HFFc6 (cell line): ENCODE measurements around the gene GALNT18. TPM values are rescaled to one million over a fixed set of nuclear protein-coding genes. Genes with fewer than 3 reads are reported as not detected.

Source experiments
- DNase-seq: peaks from one replicate; pipeline ENCODE4 v3.0.0-alpha.2; 2018
- H3K27ac Mint-ChIP-seq: 2 replicates; pipeline ENCODE4 v1.8.0; 2020; ENCODE audit warnings: mild to moderate bottlenecking, mixed read lengths
- H3K27me3 Mint-ChIP-seq: 2 replicates; pipeline ENCODE4 v1.8.0; 2021; ENCODE audit warnings: mild to moderate bottlenecking, moderate library complexity, mixed read lengths; ENCODE audit not compliant: insufficient read depth
- H3K36me3 Mint-ChIP-seq: 2 replicates; pipeline ENCODE4 v1.8.0; 2021; ENCODE audit warnings: low read depth, mixed read lengths
- H3K4me1 Mint-ChIP-seq: 2 replicates; pipeline ENCODE4 v1.8.0; 2020; ENCODE audit warnings: low read depth, mixed read lengths
- H3K4me3 Mint-ChIP-seq: 2 replicates; pipeline ENCODE4 v1.8.0; 2020; ENCODE audit warnings: mild to moderate bottlenecking, moderate library complexity, mixed read lengths
- H3K9me3 Mint-ChIP-seq: 2 replicates; pipeline ENCODE4 v1.8.0; 2020; ENCODE audit warnings: mild to moderate bottlenecking, mixed read lengths
- total RNA-seq, 6 experiments: library from RNA; stranded (reverse); fragmentation: NEBNext Ultra II Directional; extraction: Animal tissue kit (Norgen Biotek cat#: 25700); gene quantifications; 2 replicates in 1 of 6; 3 replicates in 5 of 6; pipeline ENCODE4 v1.2.3, GENCODE V29; 2021
- TF ChIP-seq, protein P1 (sequence below): fragments of 200-600 bp; sonication (generic); IDR thresholded peaks from 2 replicates; pipeline ENCODE4 v1.5.0; 2021; ENCODE audit warnings: antibody characterized with exemption, mild to moderate bottlenecking

GALNT18 gene
- total RNA-seq, 6 experiments from 2014 or later, result 2.7 to 13.7 (median 12.4) TPM

DNA sequence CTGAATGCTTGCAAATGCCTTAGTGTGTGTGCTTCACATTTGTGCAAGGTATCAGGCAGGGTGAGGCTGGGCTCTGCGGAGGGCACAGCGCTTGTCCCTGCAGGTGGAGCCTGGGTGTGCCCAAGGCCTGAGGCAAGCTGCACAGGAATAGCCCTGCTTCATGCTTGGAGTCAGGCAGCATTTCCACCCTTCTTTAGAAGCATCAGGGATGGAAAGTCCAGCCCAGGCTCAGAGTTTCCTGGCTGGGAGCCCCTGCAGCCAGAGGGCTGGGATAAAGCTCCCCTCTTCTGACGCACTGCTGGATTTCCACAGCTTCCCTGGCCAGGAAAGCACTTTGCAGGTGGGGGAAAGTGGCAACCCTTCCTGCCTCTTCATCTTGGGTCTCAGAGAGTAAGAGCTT is 63.4 kb downstream of the GALNT18 start:
- H3K27me3 Mint-ChIP-seq, result peaks cover 11% of the 10 kb centered on the region
- TF ChIP-seq, protein P1, sequence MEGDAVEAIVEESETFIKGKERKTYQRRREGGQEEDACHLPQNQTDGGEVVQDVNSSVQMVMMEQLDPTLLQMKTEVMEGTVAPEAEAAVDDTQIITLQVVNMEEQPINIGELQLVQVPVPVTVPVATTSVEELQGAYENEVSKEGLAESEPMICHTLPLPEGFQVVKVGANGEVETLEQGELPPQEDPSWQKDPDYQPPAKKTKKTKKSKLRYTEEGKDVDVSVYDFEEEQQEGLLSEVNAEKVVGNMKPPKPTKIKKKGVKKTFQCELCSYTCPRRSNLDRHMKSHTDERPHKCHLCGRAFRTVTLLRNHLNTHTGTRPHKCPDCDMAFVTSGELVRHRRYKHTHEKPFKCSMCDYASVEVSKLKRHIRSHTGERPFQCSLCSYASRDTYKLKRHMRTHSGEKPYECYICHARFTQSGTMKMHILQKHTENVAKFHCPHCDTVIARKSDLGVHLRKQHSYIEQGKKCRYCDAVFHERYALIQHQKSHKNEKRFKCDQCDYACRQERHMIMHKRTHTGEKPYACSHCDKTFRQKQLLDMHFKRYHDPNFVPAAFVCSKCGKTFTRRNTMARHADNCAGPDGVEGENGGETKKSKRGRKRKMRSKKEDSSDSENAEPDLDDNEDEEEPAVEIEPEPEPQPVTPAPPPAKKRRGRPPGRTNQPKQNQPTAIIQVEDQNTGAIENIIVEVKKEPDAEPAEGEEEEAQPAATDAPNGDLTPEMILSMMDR, result no peak
- no peaks in the 10 kb centered on the region for H3K36me3 Mint-ChIP-seq
- H3K27ac Mint-ChIP-seq, result no peak overlapping the region
- no peaks in the 10 kb centered on the region for H3K9me3 Mint-ChIP-seq
- H3K4me1 Mint-ChIP-seq, result no peaks in the 10 kb centered on the region
- no peak for DNase-seq
- H3K4me3 Mint-ChIP-seq, result no peak overlapping the region

DNA sequence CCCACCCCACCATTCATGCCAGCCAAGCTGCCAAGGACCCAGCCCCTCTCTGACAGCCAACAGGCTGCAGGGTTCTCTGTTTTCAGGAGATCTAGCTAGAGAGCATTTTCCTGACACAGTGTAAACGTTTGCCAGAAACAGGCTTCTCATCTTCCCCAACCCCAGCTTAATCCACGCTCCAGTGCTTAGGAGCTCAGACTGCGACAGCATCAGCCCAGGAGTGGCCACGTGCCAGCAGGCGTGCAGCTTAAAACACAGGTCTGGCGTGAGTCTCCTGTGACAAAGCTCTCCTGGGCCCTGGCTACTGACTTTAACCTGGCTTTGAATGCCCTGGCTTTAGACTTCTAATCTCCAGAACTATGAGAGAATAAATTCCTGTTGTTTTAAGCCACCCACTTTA is 66.6 kb downstream of the GALNT18 start:
- no peak overlapping the region for H3K4me3 Mint-ChIP-seq
- H3K27ac Mint-ChIP-seq, result no peak overlapping the region
- H3K4me1 Mint-ChIP-seq, result no peaks in the 10 kb centered on the region

DNA sequence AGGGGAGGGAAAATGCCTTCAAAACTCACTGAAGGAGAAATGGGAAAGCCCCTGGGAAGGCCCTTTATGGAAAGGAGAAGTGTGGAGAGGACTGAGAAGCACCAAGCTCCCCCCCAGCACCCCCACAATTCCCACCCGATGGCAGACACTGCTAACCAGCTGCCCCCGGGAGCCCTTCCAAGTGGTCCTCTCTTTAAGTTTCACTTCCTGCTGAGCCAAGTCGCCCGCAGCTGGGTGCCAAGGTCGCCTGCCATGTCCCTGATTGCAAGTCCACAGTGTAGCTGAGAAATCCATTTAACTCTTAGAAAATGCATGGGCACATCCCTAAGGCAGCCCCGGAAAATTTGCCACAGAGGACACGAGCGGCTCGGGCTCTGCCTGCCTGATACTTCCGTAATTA is 68.2 kb downstream of the GALNT18 start:
- Mint-ChIP-seq H3K36me3 (no peaks in the 10 kb centered on the region), H3K4me3 (no peak overlapping the region), H3K27me3 (peaks cover 19% of the 10 kb centered on the region), H3K4me1 (no peaks in the 10 kb centered on the region), H3K9me3 (no peaks in the 10 kb centered on the region), H3K27ac (no peak overlapping the region)
- DNase-seq, result no peak
- TF ChIP-seq, protein P1, result no peak

More for the DNA sequence above, 66.6 kb downstream of the GALNT18 start:
- H3K27me3 Mint-ChIP-seq, result peaks cover 6% of the 10 kb centered on the region
- DNase-seq, result no peak
- no peaks in the 10 kb centered on the region for H3K9me3 Mint-ChIP-seq
- H3K36me3 Mint-ChIP-seq, result no peaks in the 10 kb centered on the region
- TF ChIP-seq, protein P1, result no peak

DNA sequence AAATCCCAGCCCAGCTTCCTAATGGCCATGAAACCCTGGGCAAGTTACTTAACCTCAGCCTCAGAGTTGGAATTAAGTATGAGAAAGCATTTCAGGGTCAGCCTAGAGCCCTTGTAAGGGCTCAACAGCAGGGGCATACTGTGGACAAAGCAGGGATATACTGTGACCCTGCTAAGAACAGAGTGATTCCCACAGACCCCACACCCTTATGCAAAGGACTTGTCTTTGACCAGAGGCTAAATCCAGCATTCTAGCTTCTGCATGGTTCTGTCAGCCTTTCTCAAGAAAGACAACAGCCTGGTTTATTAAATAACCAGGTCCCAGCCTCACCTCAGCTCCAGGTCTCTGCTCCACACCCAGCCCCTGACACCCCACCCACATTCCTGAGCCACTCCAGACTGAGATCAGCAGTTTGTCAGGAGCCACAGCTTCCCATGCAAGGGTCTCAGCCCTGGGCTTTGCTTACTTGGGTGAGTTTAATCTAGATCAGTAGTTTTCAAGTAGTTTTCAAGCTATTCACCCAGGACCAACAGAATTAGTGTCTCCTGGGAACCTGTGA is 69.2 kb downstream of the GALNT18 start:
- Mint-ChIP-seq H3K27me3 (peaks cover 22% of the 10 kb centered on the region), H3K4me1 (no peaks in the 10 kb centered on the region), H3K4me3 (no peak overlapping the region), H3K9me3 (no peaks in the 10 kb centered on the region), H3K36me3 (no peaks in the 10 kb centered on the region), H3K27ac (no peak overlapping the region)
- DNase-seq, result no peak
- TF ChIP-seq, protein P1, result no peak

DNA sequence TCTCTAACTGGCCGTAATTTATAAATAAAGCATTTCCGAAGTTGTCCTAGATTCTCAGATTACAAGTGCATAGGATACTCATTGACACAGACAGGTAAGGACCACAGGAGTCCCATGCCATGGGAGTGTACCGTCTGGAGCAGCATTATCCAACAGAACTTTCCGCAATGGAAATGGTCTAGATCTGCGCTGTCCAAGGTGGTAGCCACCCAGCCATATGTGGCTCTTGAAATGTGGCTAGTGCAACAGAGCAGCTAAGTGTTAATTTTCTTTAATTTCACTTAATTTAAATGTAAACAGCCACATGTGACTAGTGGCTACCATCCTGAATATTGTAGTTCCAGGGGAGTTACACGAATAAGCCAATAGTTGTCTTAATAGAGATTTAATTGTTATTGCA is 71.3 kb downstream of the GALNT18 start:
- Mint-ChIP-seq H3K27me3 (peaks cover 31% of the 10 kb centered on the region), H3K4me3 (no peak overlapping the region), H3K36me3 (no peaks in the 10 kb centered on the region), H3K4me1 (no peaks in the 10 kb centered on the region), H3K9me3 (no peaks in the 10 kb centered on the region), H3K27ac (no peak overlapping the region)
- TF ChIP-seq, protein P1, result no peak
- no peak for DNase-seq
